Measurements from ENCODE around the gene ADAMTS4.

- TF ChIP-seq CTCF (IDR thresholded peaks at IDR 0.05; ENCODE audit: borderline replicate concordance, extremely low read depth, low read length, poor library complexity, severe bottlenecking): no peak
- TF ChIP-seq EZH2 (IDR thresholded peaks at IDR 0.05; ENCODE audit: borderline replicate concordance, low read depth, low read length, severe bottlenecking): no peak
Measured at GRCh38 chr1:161191971-161192370, 6.9 kb downstream of the ADAMTS4 start.
